Myocyte (in vitro differentiated cells): Measurements from ENCODE around the gene SLC25A14. TPM values are rescaled to one million over a fixed set of nuclear protein-coding genes. Genes with fewer than 3 reads are reported as not detected.
"Not testable (repeated sequence)": the region's sequence is repeated elsewhere in the genome, so short reads cannot be mapped to it uniquely, and the experiment has no call there.

ENCODE experiments used
- DNase-seq: peaks from one replicate; pipeline ENCODE4 v3.0.0-alpha.2; 2012; ENCODE audit warnings: low read depth
- polyA plus RNA-seq: library from polyadenylated mRNA; unstranded; fragments of >200 nt; gene quantifications from one replicate; pipeline ENCODE4 v1.2.1, GENCODE V29; 2012; ENCODE audit warnings: missing spikeins
- total RNA-seq: library from RNA; depleted of rRNA; stranded (reverse); fragments of >200 nt; gene quantifications from 2 replicates; pipeline ENCODE4 v1.2.3, GENCODE V29; 2014

The SLC25A14 gene, protein sequence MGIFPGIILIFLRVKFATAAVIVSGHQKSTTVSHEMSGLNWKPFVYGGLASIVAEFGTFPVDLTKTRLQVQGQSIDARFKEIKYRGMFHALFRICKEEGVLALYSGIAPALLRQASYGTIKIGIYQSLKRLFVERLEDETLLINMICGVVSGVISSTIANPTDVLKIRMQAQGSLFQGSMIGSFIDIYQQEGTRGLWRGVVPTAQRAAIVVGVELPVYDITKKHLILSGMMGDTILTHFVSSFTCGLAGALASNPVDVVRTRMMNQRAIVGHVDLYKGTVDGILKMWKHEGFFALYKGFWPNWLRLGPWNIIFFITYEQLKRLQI
- total RNA-seq, result 12.8 and 24.0 TPM in 2 replicates
- polyA plus RNA-seq, result 14.1 TPM

DNA sequence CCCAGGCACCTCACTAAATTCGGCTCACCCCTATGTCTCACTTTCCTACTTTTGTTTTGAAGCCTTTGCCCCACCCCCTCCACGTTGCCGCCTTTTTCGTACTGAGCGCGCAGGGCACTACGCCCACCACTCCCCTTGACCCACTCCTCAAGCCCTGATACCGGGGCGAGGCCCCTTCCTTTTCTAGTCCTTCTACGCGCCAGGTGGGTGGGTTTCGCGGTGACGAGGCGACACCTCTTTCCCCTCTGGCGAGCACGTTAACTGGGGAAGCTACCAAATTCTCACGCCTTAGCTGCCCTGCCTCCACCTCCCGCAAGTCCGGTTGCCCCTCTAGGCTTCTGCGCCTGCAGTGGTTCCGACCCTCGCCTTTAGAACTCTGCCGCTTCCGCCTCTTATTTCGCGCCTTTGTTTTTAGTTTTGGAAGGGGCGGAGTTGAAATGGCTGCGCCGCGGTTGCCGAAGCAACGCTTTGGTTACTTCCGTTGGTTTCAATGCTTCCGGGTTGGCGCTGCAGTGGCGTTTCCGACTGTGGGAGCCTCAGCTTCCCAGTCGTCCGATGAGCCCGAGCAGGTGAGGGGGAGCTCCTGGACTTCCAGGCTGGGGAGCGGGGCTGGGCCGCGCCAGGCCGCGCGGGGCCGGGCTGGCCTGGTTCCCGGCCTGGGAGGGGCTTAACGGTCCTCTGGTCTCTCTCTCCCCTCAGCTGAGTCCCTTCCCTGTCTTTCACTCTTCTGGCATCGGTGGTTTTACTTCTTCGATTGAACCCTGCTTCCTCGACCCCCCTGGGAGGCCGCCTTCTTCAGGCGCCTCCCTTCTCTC is at the start of gene SLC25A14:
SLC25A14 (plus strand) TSS at position 512 of the 815 bp plus-strand sequence. CDS start 360 bp downstream, outside the sequence.
- DNase-seq, result peak; percentile 82

DNA sequence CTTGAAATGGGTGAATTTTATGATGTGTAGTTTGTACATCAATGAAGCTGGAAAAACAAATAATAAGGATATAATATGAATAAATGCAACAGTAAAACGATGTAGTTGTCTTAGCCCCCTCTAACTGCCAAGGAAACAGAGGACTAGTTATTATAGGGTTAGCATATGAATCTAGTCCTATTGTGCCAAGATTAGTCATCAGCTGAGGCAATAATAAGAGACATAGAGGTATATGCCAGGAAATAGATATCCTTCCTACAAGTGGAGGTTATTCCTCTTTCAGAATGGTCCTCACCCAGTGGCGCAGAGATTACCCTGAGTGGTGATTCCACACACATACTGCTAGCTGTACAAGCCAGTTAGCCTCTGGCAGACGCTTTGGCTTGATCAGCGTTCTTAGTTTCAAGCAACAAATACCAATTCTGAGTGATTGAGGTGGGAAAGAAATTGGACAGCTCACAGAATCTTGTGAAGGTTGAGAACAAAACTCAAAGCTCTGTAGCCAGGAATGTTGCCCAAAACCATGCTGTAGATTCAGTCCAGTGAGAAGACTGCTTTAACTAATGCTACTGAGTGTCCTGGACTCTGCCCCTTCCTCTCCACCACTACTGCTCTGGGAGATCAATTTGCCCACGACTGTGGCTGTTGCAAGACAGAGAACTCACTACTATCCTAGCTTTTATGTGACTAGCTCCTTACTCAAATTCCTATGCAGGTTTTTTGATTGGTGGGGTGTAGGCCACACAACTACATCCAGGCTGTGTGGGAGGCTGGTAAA is 44.0 kb upstream of the SLC25A14 start:
- DNase-seq, result no peak

DNA sequence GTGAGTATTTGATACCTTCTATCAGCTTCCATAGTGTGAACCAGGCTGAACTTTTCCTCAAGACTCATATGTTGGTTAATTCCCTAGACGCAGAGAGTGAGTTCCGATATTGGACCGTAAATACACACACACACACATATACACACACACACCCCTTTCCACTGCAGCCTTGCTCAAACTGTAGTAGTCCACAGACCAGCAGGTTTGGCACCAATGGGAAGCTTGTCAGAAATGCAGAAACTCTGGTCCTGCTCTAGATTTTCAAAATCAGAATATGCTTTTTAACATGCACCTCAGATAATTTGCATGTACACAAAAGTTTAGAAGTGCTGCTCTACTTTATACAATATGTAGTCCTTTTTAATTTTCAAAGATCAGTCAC is 43.4 kb upstream of the SLC25A14 start:
- DNase-seq, result no peak

DNA sequence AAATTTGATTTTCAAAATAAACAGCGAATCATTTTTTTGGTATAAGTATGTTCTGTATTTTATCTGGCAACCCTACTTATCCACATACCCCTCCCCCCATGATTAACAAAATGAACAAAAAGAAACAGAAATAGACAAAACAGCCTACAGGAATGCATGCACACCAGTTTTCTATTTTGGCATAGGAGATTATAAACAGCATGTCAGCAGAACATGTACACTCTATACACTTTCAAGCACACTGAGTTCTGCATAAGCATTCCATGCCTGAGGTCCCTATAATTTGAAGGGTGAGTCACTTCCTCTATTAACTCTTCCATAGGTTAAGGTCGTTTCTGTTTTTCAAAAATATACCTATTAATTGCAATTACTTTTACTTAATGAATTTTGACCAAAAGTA is 43.0 kb upstream of the SLC25A14 start:
- no peak for DNase-seq

DNA sequence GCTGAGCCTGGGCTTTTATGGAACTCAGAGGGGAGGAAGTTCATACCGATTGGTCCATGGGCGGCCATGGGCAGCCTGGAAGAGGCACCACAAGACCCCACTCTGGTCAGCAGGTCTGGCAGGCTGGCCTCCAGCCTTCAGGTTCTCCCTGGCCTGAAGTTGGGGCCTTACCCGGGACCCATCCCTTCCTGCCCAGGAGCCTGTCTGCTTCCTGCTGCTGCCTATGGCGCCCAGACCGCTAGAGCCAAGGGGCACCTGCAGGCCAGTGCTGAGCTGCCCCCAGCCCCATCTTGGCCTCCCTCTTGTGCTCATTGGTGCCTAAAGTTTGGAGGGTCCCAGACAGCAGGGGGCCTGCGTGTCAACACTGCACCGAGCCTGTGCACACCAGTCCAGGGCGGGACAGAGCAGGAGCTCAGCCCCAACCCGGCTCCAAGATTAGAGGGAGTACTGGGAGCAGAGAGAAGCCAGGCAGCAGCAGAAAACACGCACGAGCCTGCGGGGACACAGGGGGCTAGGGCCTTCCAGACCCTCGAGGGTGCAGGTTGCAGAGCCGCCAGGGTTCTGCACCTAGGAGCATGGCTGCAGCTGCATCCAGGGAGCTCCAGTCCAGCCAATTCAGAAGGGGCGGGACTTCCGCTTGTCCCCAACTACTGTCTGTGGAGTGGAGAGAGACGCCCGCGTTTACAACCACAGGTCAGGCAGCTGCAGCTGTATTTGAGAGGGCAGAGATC is 40.3 kb upstream of the SLC25A14 start:
- peak; percentile 77 for DNase-seq

DNA sequence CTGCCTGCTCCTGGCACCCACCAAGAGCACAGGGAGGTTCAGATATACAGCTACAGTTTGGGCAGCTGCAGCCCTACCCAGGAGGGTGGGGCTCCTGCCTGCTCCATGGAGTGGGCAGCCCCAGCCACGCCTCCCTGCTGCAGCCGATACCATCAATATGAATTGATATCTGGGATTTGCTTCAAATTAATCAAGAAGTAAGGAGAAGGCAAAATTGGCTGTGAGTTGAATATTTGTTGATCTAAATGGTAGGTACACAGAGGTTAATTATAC is 39.8 kb upstream of the SLC25A14 start:
- no peak for DNase-seq

DNA sequence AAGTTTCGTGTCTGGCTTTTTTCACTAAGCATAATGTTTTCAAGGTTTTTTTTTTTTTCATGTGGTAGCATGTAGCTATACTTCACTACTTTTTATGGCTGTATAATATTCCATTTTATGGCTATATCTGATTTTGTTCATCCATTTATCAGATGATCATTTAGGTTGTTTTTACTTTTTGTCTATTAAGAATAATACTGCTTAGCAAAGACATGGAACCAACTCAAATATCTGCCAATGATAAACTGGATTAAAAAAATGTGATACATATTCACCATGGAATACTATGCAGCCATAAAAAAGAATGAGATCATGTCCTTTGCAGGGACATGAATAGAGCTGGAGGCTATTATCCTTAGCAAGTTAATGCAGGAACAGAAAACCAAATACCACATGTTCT is 38.3 kb upstream of the SLC25A14 start:
- no peak for DNase-seq

DNA sequence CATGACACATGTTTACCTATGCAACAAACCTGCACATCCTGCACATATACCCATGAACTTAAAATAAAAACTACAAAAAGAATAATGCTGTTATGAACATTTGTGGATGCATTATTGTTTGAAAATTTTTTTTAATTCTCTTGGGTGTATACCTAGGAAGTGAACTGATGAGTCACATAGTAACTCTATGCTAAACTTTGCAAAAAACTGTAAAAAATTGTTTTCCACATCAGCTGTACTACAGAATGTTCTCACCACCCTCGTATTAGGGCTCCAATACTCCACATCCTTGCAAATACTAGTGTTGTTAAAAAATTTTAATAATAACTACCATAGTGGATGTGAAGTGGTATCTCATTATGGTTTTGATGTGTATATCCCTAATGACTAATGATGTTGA is 37.7 kb upstream of the SLC25A14 start:
- no peak for DNase-seq

DNA sequence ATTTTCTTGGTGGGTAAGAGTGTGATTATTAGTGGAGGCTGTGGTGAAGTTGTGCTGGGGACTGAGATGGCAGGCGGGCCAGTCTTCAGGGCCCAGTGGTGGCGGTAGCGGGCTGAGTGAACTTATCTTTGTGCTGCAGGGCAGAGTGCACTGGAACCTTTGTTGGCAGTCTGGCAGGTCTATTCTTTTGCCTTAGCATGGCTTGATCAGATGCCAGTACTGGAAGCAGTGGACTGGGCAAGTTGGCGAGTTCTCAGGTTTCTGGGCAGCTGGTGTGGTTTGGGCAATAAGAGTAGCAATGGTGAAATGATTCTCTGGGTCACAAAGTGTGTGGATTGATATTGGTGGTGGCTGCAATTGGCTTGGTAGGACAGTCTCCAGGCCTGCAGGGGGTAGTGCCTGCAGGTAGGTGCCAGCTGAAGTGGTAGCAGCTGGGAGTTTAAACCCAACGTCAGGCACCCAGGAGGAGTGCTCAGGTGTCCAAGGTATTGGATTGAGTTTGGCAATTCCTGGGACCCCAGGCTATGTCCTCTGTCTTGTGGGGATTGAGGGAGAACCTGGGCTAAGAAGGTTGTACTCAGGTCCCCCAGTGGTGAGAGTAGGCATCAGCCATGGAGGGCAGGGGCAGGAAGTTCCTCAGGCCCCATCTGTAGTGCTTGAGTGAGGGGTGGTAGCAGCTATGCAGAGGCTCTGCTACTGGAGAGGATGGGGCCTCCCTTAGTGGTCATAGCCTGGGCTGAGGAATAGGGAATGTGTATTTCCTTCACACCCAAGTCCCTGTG is 34.9 kb upstream of the SLC25A14 start:
- DNase-seq, result peak; percentile 82

DNA sequence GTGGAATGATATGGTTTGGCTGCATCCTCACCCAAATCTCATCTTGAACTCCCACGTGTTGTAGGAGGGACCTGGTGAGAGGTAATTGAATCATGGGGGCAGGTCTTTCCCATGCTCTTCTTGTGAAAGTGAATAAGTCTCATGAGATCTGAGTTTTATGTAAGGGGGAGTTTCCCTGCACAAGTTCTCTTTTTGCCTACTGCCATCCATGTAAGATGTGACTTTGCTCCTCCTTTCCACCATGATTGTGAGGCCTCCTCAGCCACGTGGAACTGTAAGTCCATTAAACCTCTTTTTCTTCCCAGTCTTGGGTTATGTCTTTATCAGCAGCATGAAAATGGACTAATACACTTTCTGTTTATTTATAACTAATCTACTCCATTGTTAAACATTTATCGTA is 19.8 kb upstream of the SLC25A14 start:
- not testable (repeated sequence) for DNase-seq

DNA sequence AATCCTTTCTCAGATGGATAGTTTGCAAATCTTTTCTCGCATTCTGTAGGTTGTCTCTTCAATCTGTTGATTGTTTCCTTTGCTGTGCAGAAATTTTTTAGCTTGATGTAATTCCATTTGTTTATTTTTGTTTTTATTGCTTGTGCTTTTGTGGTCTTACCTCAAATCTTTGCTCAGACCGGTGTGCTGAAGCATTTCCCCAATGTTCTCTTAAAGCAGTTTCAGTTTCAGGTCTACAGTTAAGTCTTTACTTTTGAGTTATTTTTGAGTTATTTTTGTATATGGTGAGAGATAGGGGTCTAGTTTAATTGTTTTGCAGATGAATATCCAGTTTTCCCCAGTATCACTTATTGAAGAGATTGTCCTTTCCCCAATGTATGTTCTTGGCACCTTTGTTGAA is 18.2 kb upstream of the SLC25A14 start:
- no peak for DNase-seq

DNA sequence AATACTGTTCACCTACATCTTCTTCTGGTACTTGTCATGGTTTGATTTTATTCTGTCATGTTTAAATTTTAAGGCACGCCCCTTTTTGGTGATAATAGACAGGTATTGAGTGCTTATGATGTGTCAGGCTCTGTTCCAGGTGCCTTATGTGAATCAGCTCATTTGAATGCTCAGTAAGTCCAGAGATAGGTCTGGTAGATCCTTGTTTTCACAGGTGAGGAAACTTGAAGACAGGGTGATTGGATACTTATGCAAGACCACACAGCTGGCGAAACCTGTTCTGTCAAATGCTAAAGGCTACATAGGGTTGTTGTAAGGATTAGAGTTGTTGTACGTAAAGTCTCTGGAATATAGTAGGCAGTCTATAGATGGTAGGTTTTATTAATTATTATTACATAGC is 9.6 kb upstream of the SLC25A14 start:
- no peak for DNase-seq

DNA sequence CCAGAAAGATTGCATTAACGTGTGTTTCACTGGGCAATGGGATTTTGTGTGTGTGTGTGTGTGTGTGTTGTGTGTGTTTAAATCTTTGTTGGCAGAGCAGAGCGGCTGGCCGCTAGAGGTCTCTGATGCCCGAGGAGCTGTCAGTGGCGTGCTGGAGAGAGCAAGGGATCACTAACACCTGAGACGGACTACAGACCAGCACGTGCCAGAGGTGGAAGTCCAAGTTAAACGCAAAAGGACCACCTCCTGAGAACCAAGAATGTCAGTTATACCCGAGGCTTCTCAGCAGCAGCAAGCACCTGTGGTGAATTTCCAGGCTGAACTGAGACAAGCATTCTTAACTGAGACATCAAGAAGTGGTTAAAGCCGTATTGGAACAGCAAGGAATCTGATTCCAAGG is 9.0 kb upstream of the SLC25A14 start:
- DNase-seq, result peak; percentile 49

DNA sequence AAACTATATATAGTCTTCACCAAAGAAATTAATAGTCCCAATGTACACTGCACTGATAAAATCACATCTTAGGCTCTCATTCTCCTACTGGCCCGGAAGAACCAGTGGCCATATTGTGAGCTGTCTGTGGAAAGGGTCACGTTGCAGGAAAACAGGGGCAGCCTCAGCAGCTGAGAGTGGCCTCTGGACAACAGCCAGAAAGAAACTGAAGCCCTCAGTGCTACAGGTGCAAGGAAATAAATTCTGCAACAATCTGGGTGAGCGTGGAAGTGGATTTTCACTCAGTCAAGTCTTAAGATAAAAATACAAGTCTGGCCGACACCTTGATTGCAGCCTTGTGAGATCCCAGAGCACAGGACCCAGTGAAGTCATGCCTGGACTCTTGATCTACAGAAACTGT is 3.2 kb upstream of the SLC25A14 start:
- peak; percentile 60 for DNase-seq

DNA sequence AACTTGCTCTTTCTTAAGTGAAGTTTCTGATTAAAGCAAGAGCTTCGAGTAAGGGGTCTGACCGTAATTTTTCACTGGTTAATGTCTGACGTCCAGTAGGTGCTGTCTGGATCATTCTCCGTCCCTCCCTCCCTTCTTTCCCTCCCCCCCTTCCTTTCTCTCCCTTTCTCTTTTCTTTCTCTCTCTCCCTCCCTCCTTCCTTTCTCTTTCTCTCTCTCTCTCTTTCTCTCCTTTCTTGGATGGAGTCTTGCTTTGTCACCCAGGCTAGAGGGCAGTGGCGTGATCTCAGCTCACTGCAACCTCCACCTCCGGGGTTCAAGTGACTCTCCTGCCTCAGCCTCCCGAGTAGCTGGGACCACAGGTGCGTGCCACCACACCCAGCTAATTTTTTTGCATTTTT is 850 bp upstream of the SLC25A14 start:
- DNase-seq, result not testable (repeated sequence)

DNA sequence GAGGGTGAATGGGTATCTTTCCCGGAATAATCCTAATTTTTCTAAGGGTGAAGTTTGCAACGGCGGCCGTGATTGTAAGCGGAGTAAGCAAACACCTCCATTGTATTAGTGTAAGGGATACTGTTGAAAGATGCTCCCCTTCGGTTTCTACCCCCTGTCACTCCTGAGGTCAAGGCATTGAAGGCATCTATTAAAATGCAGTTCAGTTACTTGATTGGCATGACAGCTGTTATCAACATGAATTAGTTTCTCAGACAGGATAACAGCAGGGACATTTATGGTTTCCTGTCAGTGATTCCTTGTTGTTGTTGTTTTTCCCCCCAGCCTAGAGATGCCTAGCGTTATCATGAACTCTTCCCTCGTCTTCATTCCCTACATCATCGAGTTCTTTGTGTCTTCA is 552 bp downstream of the SLC25A14 start:
- DNase-seq, result peak; percentile 34

DNA sequence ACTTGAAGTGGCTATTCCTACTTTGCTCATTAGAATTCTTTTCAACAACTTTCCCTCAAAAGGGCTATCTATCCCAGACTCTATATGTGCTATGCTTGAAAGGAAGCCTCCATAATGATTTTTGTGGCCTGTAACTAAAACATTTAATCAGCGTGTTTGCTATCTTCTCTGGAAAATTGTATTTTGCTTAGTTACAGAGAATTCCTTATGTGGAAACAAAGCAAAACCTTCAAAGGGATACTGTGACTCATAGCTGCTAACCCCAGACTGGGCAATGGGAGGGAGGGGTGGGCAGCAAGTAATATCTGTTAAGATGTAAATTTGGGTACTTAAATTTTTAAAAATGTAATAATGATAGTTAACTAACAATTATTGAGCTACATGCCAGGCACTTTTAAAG is 3.7 kb downstream of the SLC25A14 start:
- no peak for DNase-seq

DNA sequence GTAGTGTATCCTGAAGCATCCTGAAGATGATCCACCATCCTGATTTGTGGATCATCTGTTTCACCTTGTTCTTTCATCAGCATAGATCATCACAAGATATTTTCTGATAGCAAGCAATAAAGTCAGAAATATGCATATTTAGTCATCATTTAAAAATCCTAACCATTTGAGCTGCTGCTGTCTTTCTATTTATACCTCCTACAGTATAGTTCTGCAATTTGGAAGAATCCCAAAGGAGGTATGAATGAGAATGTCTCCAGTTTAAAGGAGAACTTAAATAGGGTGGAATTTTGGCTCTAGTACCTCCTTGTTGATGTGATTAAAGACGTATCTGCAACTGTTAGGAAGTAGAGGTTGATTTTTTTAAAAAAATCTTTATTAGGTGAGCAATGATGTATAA is 7.6 kb downstream of the SLC25A14 start:
- DNase-seq, result no peak

DNA sequence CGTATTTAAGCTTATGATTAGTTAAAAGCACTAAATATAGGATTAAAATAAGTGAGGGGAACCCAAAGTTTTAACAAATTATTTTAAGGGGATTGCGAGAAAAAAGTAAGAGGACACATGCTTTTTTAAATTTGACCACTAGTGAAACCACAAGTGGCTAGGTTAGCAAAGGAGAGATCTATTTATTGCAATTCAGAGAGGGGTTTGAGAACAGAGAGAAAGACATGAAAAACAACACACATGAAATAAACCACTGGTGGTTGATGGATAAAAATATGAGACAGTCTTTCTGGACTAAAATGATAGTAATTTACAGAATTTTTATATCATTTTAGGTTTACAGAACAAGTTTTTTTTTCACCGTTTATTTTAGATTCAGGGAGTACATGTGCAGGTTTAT is 11.8 kb downstream of the SLC25A14 start:
- DNase-seq, result no peak

DNA sequence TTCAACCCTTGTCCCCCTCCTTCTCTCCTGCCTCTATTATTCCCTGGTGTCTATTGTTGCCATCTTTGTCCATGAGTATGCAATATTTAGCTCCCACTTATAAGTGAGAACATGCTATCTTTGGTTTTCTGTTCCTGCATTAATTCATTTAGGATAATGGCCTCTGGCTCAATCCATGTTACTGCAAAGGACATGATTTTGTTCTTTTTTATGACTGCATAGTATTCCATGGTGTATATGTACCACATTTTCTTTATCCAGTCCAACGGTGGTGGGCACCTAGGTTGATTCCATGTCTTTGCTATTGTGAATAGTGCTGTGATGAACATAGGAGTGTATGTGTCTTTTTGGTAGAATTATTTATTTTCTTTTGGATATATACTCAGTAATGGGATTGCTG is 12.3 kb downstream of the SLC25A14 start:
- not testable (repeated sequence) for DNase-seq

DNA sequence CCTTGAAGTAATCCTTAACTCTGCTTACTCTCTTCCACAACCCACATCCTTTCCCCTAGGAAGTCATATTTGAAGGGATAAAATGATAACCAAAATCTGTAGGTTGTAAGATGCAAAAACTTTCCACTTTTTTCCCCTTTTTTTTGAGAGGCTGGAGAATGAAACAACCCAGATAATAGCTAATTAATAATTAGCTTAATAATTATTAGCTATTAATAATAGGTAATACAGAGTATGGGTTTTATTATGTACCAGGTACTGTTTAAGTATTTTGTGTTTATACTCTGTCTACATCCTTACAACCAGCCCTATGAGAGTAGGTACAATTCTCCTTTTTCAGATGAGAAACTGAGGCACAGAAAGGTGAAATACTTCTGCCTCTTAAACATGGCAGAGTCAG is 36.4 kb downstream of the SLC25A14 start:
- DNase-seq, result no peak
